Measurements from ENCODE around the gene HOXC10.

The HOXC10 gene

GRCh38 chr12:53956251-53956887, 28.6 kb upstream of the HOXC10 start:
- Histone ChIP-seq H3K27me3 (ENCODE audit: insufficient read depth, low read depth) (peaks cover 98% of the 10 kb centered on the region), H3K79me2 (ENCODE audit: insufficient read depth, low read depth) (no peaks in the 10 kb centered on the region), H4K20me1 (ENCODE audit: insufficient read depth) (no peaks in the 10 kb centered on the region), H3K36me3 (ENCODE audit: insufficient read depth) (no peaks in the 10 kb centered on the region), H3K4me3 (IDR thresholded peaks at IDR 0.05; ENCODE audit: insufficient read depth, low read depth, low read length) (no peak overlapping the region), H2AFZ (ENCODE audit: low read depth) (no peak overlapping the region), H3K9ac (no peak overlapping the region), H3K27ac (no peak overlapping the region), H3K4me1 (ENCODE audit: low read depth, poor library complexity, severe bottlenecking) (no peaks in the 10 kb centered on the region), H3K4me2 (no peak overlapping the region)
- no peak for TF ChIP-seq CTCF (conservative IDR thresholded peaks at IDR 0.05; ENCODE audit: low read depth, low read length)

- Histone ChIP-seq H3K4me3 (IDR thresholded peaks at IDR 0.05; ENCODE audit: insufficient read depth, low read depth, low read length) (no peak overlapping the region), H3K4me2 (no peak overlapping the region), H3K36me3 (ENCODE audit: insufficient read depth) (no peaks in the 10 kb centered on the region), H4K20me1 (ENCODE audit: insufficient read depth) (no peaks in the 10 kb centered on the region), H3K79me2 (ENCODE audit: insufficient read depth, low read depth) (no peaks in the 10 kb centered on the region), H3K4me1 (ENCODE audit: low read depth, poor library complexity, severe bottlenecking) (no peaks in the 10 kb centered on the region), H3K9ac (no peak overlapping the region), H3K27me3 (ENCODE audit: insufficient read depth, low read depth) (peaks cover 98% of the 10 kb centered on the region), H3K27ac (no peak overlapping the region), H2AFZ (ENCODE audit: low read depth) (no peak overlapping the region)
- TF ChIP-seq CTCF (conservative IDR thresholded peaks at IDR 0.05; ENCODE audit: low read depth, low read length) = no peak
Measured at GRCh38 chr12:53956914-53957536, 27.9 kb upstream of the HOXC10 start.

- no peak overlapping the region for H3K27ac ChIP-seq
- H3K4me2 ChIP-seq = no peak overlapping the region
Measured at GRCh38 chr12:53958128-53958527, 26.8 kb upstream of the HOXC10 start.

GRCh38 chr12:53959314-53959713, 25.6 kb upstream of the HOXC10 start:
- no peak overlapping the region for H3K4me3 ChIP-seq (IDR thresholded peaks at IDR 0.05; ENCODE audit: insufficient read depth, low read depth, low read length)
- no peaks in the 10 kb centered on the region for H3K36me3 ChIP-seq (ENCODE audit: insufficient read depth)
- TF ChIP-seq CTCF (conservative IDR thresholded peaks at IDR 0.05; ENCODE audit: low read depth, low read length) = no peak
- H4K20me1 ChIP-seq (ENCODE audit: insufficient read depth) = no peaks in the 10 kb centered on the region
- H3K27ac ChIP-seq = no peak overlapping the region
- no peak overlapping the region for H3K9ac ChIP-seq
- no peak overlapping the region for H3K4me2 ChIP-seq
- no peaks in the 10 kb centered on the region for H3K79me2 ChIP-seq (ENCODE audit: insufficient read depth, low read depth)
- peaks cover 98% of the 10 kb centered on the region for H3K27me3 ChIP-seq (ENCODE audit: insufficient read depth, low read depth)
- H2AFZ ChIP-seq (ENCODE audit: low read depth) = no peak overlapping the region
- no peaks in the 10 kb centered on the region for H3K4me1 ChIP-seq (ENCODE audit: low read depth, poor library complexity, severe bottlenecking)

More at GRCh38 chr12:53958128-53958527, 26.8 kb upstream of the HOXC10 start:
- Histone ChIP-seq H4K20me1 (ENCODE audit: insufficient read depth) (no peaks in the 10 kb centered on the region), H3K27me3 (ENCODE audit: insufficient read depth, low read depth) (peaks cover 98% of the 10 kb centered on the region), H3K9ac (no peak overlapping the region), H3K79me2 (ENCODE audit: insufficient read depth, low read depth) (no peaks in the 10 kb centered on the region), H2AFZ (ENCODE audit: low read depth) (no peak overlapping the region), H3K4me1 (ENCODE audit: low read depth, poor library complexity, severe bottlenecking) (no peaks in the 10 kb centered on the region), H3K4me3 (IDR thresholded peaks at IDR 0.05; ENCODE audit: insufficient read depth, low read depth, low read length) (no peak overlapping the region), H3K36me3 (ENCODE audit: insufficient read depth) (no peaks in the 10 kb centered on the region)
- no peak for TF ChIP-seq CTCF (conservative IDR thresholded peaks at IDR 0.05; ENCODE audit: low read depth, low read length)

Data from KMS-11 (cell line).